ENCODE results near the gene ARL4D.

GRCh38 chr17:43373356-43373755 lies 25.4 kb upstream of the ARL4D start:
- TF ChIP-seq CTCF (IDR thresholded peaks at IDR 0.05) (no peak), POLR2A (IDR thresholded peaks at IDR 0.05) (no peak)
